HL-60 (cell line): ENCODE data around the gene SUMF1.

ENCODE experiments used
- DNase-seq, 2 experiments: peaks; one replicate each; pipeline ENCODE4 v3.0.0-alpha.2; 2010 to 2020; ENCODE audit warnings: low read depth in 1 of 2, low spot score in 1 of 2
- H3K27ac ChIP-seq: fragments of 250-450 bp; sonication (Bioruptor Pico); replicated peaks from 2 replicates; pipeline ENCODE4 v1.5.1; 2020; ENCODE audit warnings: mild to moderate bottlenecking, moderate library complexity
- H3K27me3 ChIP-seq: fragments of 250-450 bp; sonication (Bioruptor Pico); 2 replicates; pipeline ENCODE4 v1.5.1; 2021; ENCODE audit warnings: mild to moderate bottlenecking, moderate library complexity; ENCODE audit not compliant: insufficient read depth, poor library complexity, severe bottlenecking
- H3K4me3 ChIP-seq: replicated peaks from 2 replicates; pipeline ENCODE4 v1.5.1; 2011; ENCODE audit warnings: mild to moderate bottlenecking, control low read depth, low read length; ENCODE audit not compliant: insufficient read depth
- GABPA ChIP-seq: IDR thresholded peaks from 2 replicates; pipeline ENCODE4 v1.6.1; 2012; ENCODE audit warnings: low read depth
- POLR2AphosphoS5 ChIP-seq: IDR thresholded peaks from 2 replicates; pipeline ENCODE4 v1.6.1; 2012; ENCODE audit warnings: low read depth
- SPI1 ChIP-seq: IDR thresholded peaks from 2 replicates; pipeline ENCODE4 v1.6.1; 2012; ENCODE audit warnings: low read depth, mild to moderate bottlenecking, borderline replicate concordance
- TF ChIP-seq, protein P1 (sequence below): IDR thresholded peaks from 2 replicates; pipeline ENCODE4 v1.6.1; 2012; ENCODE audit warnings: low read depth; ENCODE audit not compliant: insufficient replicate concordance
- TF ChIP-seq, protein P2 (sequence below): IDR thresholded peaks from one replicate; pipeline ENCODE4 v1.5.1; 2011; ENCODE audit warnings: low read length, control low read depth, inconsistent platforms; ENCODE audit not compliant: insufficient read depth

SUMF1 gene

DNA sequence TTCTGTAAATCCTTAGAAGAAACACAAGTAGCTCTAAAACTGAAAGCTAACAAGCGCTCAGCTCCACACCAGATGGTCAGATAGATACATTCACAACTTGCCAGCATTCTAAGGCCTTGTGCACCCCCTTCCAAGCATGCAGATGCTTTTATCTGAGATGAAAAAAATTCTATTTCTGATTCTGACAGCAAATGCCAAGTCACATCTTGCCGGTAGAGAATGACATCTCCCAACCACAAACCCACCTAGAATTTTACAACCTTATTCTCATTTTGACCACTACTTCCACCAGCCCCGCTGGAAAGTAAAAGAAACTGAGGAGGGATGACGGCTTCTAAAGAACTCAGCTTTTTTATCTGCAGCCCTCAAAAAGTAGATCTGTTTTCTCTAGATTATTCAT lies 57.7 kb downstream of the SUMF1 start:
- H3K27ac ChIP-seq, result no peak overlapping the region
- H3K27me3 ChIP-seq, result no peaks in the 10 kb centered on the region
- TF ChIP-seq SPI1 (no peak), POLR2AphosphoS5 (no peak), GABPA (no peak)
- TF ChIP-seq, protein P1, sequence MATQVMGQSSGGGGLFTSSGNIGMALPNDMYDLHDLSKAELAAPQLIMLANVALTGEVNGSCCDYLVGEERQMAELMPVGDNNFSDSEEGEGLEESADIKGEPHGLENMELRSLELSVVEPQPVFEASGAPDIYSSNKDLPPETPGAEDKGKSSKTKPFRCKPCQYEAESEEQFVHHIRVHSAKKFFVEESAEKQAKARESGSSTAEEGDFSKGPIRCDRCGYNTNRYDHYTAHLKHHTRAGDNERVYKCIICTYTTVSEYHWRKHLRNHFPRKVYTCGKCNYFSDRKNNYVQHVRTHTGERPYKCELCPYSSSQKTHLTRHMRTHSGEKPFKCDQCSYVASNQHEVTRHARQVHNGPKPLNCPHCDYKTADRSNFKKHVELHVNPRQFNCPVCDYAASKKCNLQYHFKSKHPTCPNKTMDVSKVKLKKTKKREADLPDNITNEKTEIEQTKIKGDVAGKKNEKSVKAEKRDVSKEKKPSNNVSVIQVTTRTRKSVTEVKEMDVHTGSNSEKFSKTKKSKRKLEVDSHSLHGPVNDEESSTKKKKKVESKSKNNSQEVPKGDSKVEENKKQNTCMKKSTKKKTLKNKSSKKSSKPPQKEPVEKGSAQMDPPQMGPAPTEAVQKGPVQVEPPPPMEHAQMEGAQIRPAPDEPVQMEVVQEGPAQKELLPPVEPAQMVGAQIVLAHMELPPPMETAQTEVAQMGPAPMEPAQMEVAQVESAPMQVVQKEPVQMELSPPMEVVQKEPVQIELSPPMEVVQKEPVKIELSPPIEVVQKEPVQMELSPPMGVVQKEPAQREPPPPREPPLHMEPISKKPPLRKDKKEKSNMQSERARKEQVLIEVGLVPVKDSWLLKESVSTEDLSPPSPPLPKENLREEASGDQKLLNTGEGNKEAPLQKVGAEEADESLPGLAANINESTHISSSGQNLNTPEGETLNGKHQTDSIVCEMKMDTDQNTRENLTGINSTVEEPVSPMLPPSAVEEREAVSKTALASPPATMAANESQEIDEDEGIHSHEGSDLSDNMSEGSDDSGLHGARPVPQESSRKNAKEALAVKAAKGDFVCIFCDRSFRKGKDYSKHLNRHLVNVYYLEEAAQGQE, result no peak
- TF ChIP-seq, protein P2, sequence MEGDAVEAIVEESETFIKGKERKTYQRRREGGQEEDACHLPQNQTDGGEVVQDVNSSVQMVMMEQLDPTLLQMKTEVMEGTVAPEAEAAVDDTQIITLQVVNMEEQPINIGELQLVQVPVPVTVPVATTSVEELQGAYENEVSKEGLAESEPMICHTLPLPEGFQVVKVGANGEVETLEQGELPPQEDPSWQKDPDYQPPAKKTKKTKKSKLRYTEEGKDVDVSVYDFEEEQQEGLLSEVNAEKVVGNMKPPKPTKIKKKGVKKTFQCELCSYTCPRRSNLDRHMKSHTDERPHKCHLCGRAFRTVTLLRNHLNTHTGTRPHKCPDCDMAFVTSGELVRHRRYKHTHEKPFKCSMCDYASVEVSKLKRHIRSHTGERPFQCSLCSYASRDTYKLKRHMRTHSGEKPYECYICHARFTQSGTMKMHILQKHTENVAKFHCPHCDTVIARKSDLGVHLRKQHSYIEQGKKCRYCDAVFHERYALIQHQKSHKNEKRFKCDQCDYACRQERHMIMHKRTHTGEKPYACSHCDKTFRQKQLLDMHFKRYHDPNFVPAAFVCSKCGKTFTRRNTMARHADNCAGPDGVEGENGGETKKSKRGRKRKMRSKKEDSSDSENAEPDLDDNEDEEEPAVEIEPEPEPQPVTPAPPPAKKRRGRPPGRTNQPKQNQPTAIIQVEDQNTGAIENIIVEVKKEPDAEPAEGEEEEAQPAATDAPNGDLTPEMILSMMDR, result no peak
- DNase-seq, result no peak
- H3K4me3 ChIP-seq, result no peak overlapping the region

DNA sequence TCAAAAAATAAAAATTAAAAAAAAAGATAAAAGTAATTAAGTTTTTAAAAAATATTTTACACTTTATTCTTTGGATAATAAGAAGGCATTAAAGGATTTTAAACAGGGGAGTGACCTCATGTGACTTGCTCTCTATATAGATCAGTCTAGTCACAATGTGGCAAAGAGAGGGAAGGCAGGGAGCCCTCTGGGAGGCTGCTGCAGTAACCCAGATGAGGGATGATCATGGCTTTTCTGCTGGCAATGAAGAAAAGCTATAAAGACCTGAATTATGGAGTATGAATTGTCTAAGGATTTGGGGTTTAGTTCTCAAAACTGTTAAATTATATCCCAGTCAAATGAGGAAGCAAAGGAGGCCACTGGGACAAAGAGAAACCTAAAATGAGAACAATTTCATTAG lies 58.1 kb downstream of the SUMF1 start:
- TF ChIP-seq, protein P2, result no peak
- TF ChIP-seq POLR2AphosphoS5 (no peak), GABPA (no peak), SPI1 (no peak)
- TF ChIP-seq, protein P1, result no peak
- Histone ChIP-seq H3K27me3 (no peaks in the 10 kb centered on the region), H3K4me3 (no peak overlapping the region), H3K27ac (no peak overlapping the region)
- DNase-seq, result no peak

DNA sequence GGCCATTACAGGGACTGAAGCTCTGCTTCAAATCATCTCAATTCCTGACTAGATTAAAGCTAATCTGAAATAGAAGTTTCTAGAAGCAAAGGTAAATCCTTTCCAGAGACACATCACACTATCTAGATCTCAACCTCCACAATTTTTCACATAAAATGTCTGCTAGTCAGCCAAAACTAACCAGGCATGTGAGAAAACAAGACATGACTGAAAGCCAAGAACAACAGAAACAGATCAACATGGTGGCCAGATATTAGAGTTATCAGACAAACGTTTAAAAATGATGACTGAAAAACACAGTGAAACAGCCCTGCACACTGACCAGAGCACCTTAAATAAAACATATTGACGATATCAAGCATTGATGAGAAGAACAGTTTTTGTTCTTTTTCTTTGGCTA lies 59.1 kb downstream of the SUMF1 start:
- H3K4me3 ChIP-seq, result no peak overlapping the region
- no peak overlapping the region for H3K27ac ChIP-seq
- DNase-seq, result no peak
- no peaks in the 10 kb centered on the region for H3K27me3 ChIP-seq
- TF ChIP-seq, protein P2, result no peak
- no peak for TF ChIP-seq POLR2AphosphoS5
- TF ChIP-seq GABPA, result no peak
- TF ChIP-seq SPI1, result no peak
- TF ChIP-seq, protein P1, result no peak
